D721Med (cell line): ENCODE measurements around the gene KCNJ1.

Source experiments
- DNase-seq: peaks from one replicate; pipeline ENCODE4 v3.0.0; 2011; ENCODE audit warnings: low spot score; ENCODE audit not compliant: insufficient read length
- FAIRE-seq: peaks from 2 replicates; lab custom pipeline; 2011; peaks lifted over from hg19 to GRCh38; lab: Jason Lieb, UNC
- CTCF ChIP-seq: IDR thresholded peaks from 2 replicates; pipeline ENCODE4 v1.5.1; 2012; ENCODE audit warnings: mild to moderate bottlenecking, control low read depth; ENCODE audit not compliant: insufficient read depth; ENCODE audit errors: missing control alignments

KCNJ1 gene

GRCh38 chr11:128894286-128894681, 27.2 kb upstream of the KCNJ1 start:
- FAIRE-seq, result no peak
- no peak for DNase-seq
- no peak for TF ChIP-seq CTCF

- TF ChIP-seq CTCF, result no peak
- no peak for DNase-seq
- FAIRE-seq, result no peak
Measured at GRCh38 chr11:128893578-128894285, 26.6 kb upstream of the KCNJ1 start.

- no peak for DNase-seq
- TF ChIP-seq CTCF, result no peak
- no peak for FAIRE-seq
Measured at GRCh38 chr11:128892866-128893565, 25.9 kb upstream of the KCNJ1 start.

GRCh38 chr11:128891913-128892398, 24.9 kb upstream of the KCNJ1 start:
- FAIRE-seq (no peak), DNase-seq (no peak)
- no peak for TF ChIP-seq CTCF

- DNase-seq (no peak), FAIRE-seq (no peak)
- TF ChIP-seq CTCF, result no peak
Measured at GRCh38 chr11:128890543-128891368, 23.7 kb upstream of the KCNJ1 start, which contains the start of gene KCNJ5. KCNJ5 (plus strand) TSS chr11:128891356; CDS start chr11:128911274, 19,918 bp downstream.

GRCh38 chr11:128890216-128890542, 23.1 kb upstream of the KCNJ1 start:
- FAIRE-seq (no peak), DNase-seq (no peak)
- TF ChIP-seq CTCF, result no peak
